ENCODE results near the gene METTL24.

GRCh38 chr6:110332281-110332680 is 25.9 kb downstream of the METTL24 start:
- TF ChIP-seq CTCF (IDR thresholded peaks at IDR 0.05), result no peak
- no peak for TF ChIP-seq ZFX (IDR thresholded peaks at IDR 0.05; ENCODE audit: borderline replicate concordance)
